Natural killer cell treated with Interleukin-12 subunit alpha and Interleukin-12 subunit beta and Interleukin-15 and Interleukin-18, amount 100 ng/mL, for 72 hours (primary cell): ENCODE measurements around the gene CAMSAP2. TPM values are rescaled to one million over a fixed set of nuclear protein-coding genes. Genes with fewer than 3 reads are reported as not detected.

Experiments used
- ATAC-seq, 2 donors: fragments of 150-1000 bp; cut with Tn5 transposase in 1 of 2; sonication (Bioruptor Pico), chemical (Tn5 transposase) in 1 of 2; 2 replicates each; pipeline ENCODE4 v1.10.0; 2021
- DNase-seq: peaks from one replicate; pipeline ENCODE4 v3.0.0; 2022; ENCODE audit warnings: low spot score
- H3K27ac Mint-ChIP-seq, 2 donors: 1 replicate in 1 of 2; 2 replicates in 1 of 2; pipeline ENCODE4 v1.8.0; 2022; ENCODE audit warnings: mixed read lengths in 2 of 2, mild to moderate bottlenecking in 1 of 2, moderate library complexity in 1 of 2
- H3K27me3 Mint-ChIP-seq, 2 donors: 1 replicate in 1 of 2; 2 replicates in 1 of 2; pipeline ENCODE4 v1.8.0; 2022; ENCODE audit warnings: mixed read lengths in 2 of 2
- H3K36me3 Mint-ChIP-seq: one replicate; pipeline ENCODE4 v1.8.0; 2022; ENCODE audit warnings: mixed read lengths
- H3K4me1 Mint-ChIP-seq, 2 donors: 1 replicate in 1 of 2; 2 replicates in 1 of 2; pipeline ENCODE4 v1.8.0; 2022; ENCODE audit warnings: low read depth in 2 of 2, mixed read lengths in 2 of 2, mild to moderate bottlenecking in 1 of 2
- H3K4me3 Mint-ChIP-seq: one replicate; pipeline ENCODE4 v1.8.0; 2022; ENCODE audit warnings: mixed read lengths
- H3K9me3 Mint-ChIP-seq: 2 replicates; pipeline ENCODE4 v1.8.0; 2022; ENCODE audit warnings: mixed read lengths
- total RNA-seq, 2 donors: library from RNA; stranded (reverse); gene quantifications; one replicate each; pipeline ENCODE4 v1.2.3, GENCODE V29; 2022

CAMSAP2 gene
- total RNA-seq, 2 donors from 2014 or later: 0.31 to 0.48 TPM

- ATAC-seq (no peak), DNase-seq (no peak)
- no peaks in the 10 kb centered on the region for H3K4me1 Mint-ChIP-seq
- H3K4me3 Mint-ChIP-seq: no peak overlapping the region
- H3K27ac Mint-ChIP-seq: no peak overlapping the region
- no peaks in the 10 kb centered on the region for H3K9me3 Mint-ChIP-seq
- no peaks in the 10 kb centered on the region for H3K36me3 Mint-ChIP-seq
- peaks cover 24 to 37% of the 10 kb centered on the region in 2 donors for H3K27me3 Mint-ChIP-seq
Observed at GRCh38 chr1:200720199-200720598, 18.5 kb upstream of the CAMSAP2 start.

GRCh38 chr1:200724064-200724463 lies 14.6 kb upstream of the CAMSAP2 start:
- Mint-ChIP-seq H3K4me1 (no peaks in the 10 kb centered on the region), H3K27me3 (peaks cover 10 to 19% of the 10 kb centered on the region in 2 donors)

GRCh38 chr1:200727257-200727656 lies 11.4 kb upstream of the CAMSAP2 start:
- peaks cover 9 to 11% of the 10 kb centered on the region in 2 donors for H3K27me3 Mint-ChIP-seq
- ATAC-seq: no peak
- no peaks in the 10 kb centered on the region for H3K9me3 Mint-ChIP-seq
- H3K4me1 Mint-ChIP-seq: no peaks in the 10 kb centered on the region
- H3K36me3 Mint-ChIP-seq: no peaks in the 10 kb centered on the region
- H3K4me3 Mint-ChIP-seq: no peak overlapping the region
- no peak overlapping the region for H3K27ac Mint-ChIP-seq
- no peak for DNase-seq

More at GRCh38 chr1:200724064-200724463, 14.6 kb upstream of the CAMSAP2 start:
- Mint-ChIP-seq H3K4me3 (no peak overlapping the region), H3K9me3 (no peaks in the 10 kb centered on the region), H3K36me3 (no peaks in the 10 kb centered on the region), H3K27ac (no peak overlapping the region)
- DNase-seq (no peak), ATAC-seq (no peak)

GRCh38 chr1:200729863-200730262 lies 8.8 kb upstream of the CAMSAP2 start:
- Mint-ChIP-seq H3K9me3 (no peaks in the 10 kb centered on the region), H3K27ac (no peak overlapping the region), H3K4me3 (no peak overlapping the region), H3K27me3 (peaks cover 23 to 26% of the 10 kb centered on the region in 2 donors), H3K4me1 (no peaks in the 10 kb centered on the region), H3K36me3 (no peaks in the 10 kb centered on the region)
- DNase-seq (no peak), ATAC-seq (no peak)

- Mint-ChIP-seq H3K36me3 (no peaks in the 10 kb centered on the region), H3K27ac (no peak overlapping the region), H3K9me3 (no peaks in the 10 kb centered on the region), H3K4me1 (no peaks in the 10 kb centered on the region), H3K27me3 (peaks cover 27 to 29% of the 10 kb centered on the region in 2 donors), H3K4me3 (no peak overlapping the region)
- ATAC-seq (no peak), DNase-seq (no peak)
Observed at GRCh38 chr1:200731654-200732332, 6.9 kb upstream of the CAMSAP2 start.

- no peak for DNase-seq
- peaks cover 27 to 29% of the 10 kb centered on the region in 2 donors for H3K27me3 Mint-ChIP-seq
- H3K27ac Mint-ChIP-seq: no peak overlapping the region
- no peak for ATAC-seq
- H3K36me3 Mint-ChIP-seq: no peaks in the 10 kb centered on the region
- no peaks in the 10 kb centered on the region for H3K4me1 Mint-ChIP-seq
- no peaks in the 10 kb centered on the region for H3K9me3 Mint-ChIP-seq
- no peak overlapping the region for H3K4me3 Mint-ChIP-seq
Observed at GRCh38 chr1:200732438-200732837, 6.3 kb upstream of the CAMSAP2 start.

GRCh38 chr1:200733907-200734306 lies 4.8 kb upstream of the CAMSAP2 start:
- ATAC-seq (no peak), DNase-seq (no peak)
- Mint-ChIP-seq H3K36me3 (no peaks in the 10 kb centered on the region), H3K9me3 (no peaks in the 10 kb centered on the region), H3K4me1 (peaks cover 12 to 13% of the 10 kb centered on the region in 2 donors), H3K27ac (no peak overlapping the region), H3K4me3 (no peak overlapping the region), H3K27me3 (peaks cover 39 to 42% of the 10 kb centered on the region in 2 donors)

GRCh38 chr1:200737647-200738291 lies 924 bp upstream of the CAMSAP2 start:
- ATAC-seq (no peak), DNase-seq (no peak)
- Mint-ChIP-seq H3K4me1 (peaks cover 13 to 18% of the 10 kb centered on the region in 2 donors), H3K9me3 (no peaks in the 10 kb centered on the region), H3K27ac (peak overlapping the region; percentile 13 to 65), H3K36me3 (no peaks in the 10 kb centered on the region), H3K27me3 (peaks cover 44 to 47% of the 10 kb centered on the region in 2 donors), H3K4me3 (peak overlapping the region; percentile 95)

- Mint-ChIP-seq H3K9me3 (no peaks in the 10 kb centered on the region), H3K27me3 (peaks cover 45 to 51% of the 10 kb centered on the region in 2 donors), H3K27ac (peak overlapping the region in 1 of 2 donors; percentile 65), H3K4me3 (peak overlapping the region; percentile 95), H3K4me1 (peaks cover 14 to 18% of the 10 kb centered on the region in 2 donors), H3K36me3 (no peaks in the 10 kb centered on the region)
- ATAC-seq: peak; percentile 68 to 80
- DNase-seq: peak; percentile 71
Observed at GRCh38 chr1:200738949-200739651, 407 bp downstream of the CAMSAP2 start.

- peaks cover 43 to 54% of the 10 kb centered on the region in 2 donors for H3K27me3 Mint-ChIP-seq
- H3K4me1 Mint-ChIP-seq: peaks cover 20 to 23% of the 10 kb centered on the region in 2 donors
- H3K4me3 Mint-ChIP-seq: peak overlapping the region; percentile 66
- H3K27ac Mint-ChIP-seq: no peak overlapping the region
- H3K36me3 Mint-ChIP-seq: no peaks in the 10 kb centered on the region
- DNase-seq (no peak), ATAC-seq (no peak)
- H3K9me3 Mint-ChIP-seq: no peaks in the 10 kb centered on the region
Observed at GRCh38 chr1:200739702-200740570, 1.2 kb downstream of the CAMSAP2 start.

- Mint-ChIP-seq H3K36me3 (no peaks in the 10 kb centered on the region), H3K27ac (no peak overlapping the region), H3K27me3 (peaks cover 38 to 54% of the 10 kb centered on the region in 2 donors), H3K4me3 (no peak overlapping the region), H3K9me3 (no peaks in the 10 kb centered on the region), H3K4me1 (peaks cover 20 to 23% of the 10 kb centered on the region in 2 donors)
- no peak for ATAC-seq
- no peak for DNase-seq
Observed at GRCh38 chr1:200740571-200741208, 2.0 kb downstream of the CAMSAP2 start.

GRCh38 chr1:200741551-200742207 lies 3.0 kb downstream of the CAMSAP2 start:
- no peak for DNase-seq
- no peak overlapping the region for H3K27ac Mint-ChIP-seq
- H3K4me3 Mint-ChIP-seq: no peak overlapping the region
- no peaks in the 10 kb centered on the region for H3K36me3 Mint-ChIP-seq
- no peaks in the 10 kb centered on the region for H3K9me3 Mint-ChIP-seq
- no peak for ATAC-seq
- peaks cover 20 to 23% of the 10 kb centered on the region in 2 donors for H3K4me1 Mint-ChIP-seq
- H3K27me3 Mint-ChIP-seq: peaks cover 42 to 62% of the 10 kb centered on the region in 2 donors
